HG03045 (cell line): Measurements from ENCODE around the gene BMPER.

Experiments
- ATAC-seq: cut with Tn5 transposase; IDR thresholded peaks from one replicate; pipeline ENCODE4 v1.9.1; 2021; ENCODE audit warnings: mild to moderate bottlenecking, moderate library complexity; ENCODE audit not compliant: unreplicated experiment

BMPER gene

GRCh38 chr7:34059136-34059828, 153.9 kb downstream of the BMPER start:
- ATAC-seq, result no peak

DNA sequence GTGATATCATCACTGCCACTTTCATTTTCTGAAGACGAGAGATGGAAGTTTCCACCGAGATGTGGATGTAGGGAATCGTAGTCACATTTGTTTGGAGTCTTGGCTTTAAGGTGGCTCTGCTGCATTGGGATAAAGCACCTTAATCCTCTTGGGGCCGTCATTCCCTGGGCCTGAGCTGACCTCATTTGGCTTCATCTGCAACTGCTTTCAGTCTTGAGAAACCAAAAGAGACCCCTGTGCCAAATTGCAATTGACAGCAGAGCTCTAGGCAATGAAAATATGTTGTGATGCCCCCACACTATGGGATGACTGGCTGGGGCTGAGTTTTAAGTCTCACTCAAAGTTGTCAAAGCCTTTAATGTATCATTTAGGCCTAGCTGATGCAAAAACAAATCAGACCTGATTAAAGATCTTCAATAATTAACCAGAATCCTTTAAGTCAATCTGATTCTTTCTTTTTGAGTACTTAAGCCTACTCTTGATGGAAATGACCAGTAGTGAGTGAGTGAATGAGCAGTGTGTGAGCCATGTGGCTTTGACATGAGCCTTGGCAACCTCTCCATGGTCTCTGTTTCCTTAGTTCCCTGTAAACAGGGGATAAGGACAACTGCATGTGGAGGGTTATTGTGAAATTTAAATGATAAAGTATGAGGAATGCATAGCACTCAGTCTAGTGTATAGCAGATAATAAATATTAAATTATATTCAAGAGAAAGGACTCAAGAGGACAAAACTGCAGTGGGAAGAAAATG, 155.0 kb downstream of the BMPER start:
- ATAC-seq, result no peak

GRCh38 chr7:34061149-34061548, 155.8 kb downstream of the BMPER start:
- no peak for ATAC-seq

DNA sequence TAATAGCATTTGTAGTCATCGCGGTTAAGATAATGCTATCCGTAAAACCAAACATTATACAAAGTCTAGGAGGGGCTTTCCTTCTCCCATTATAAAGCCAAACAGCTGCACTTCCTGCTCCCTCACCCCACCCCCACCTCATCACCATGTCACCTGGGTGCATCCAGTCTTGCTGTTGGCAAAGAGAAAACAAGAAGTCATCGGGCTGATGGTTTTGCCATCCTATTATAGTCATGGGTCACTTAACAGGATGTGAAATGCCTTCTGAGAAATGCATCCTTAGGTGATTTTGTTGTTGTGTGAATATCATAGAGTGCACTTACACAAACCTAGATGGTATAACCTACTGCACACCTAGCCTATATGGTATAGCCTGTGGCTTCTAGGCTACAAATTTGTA, 157.0 kb downstream of the BMPER start:
- ATAC-seq, result no peak

- ATAC-seq, result no peak
These were observed 157.5 kb downstream of the BMPER start for GRCh38 chr7:34062826-34063225.

- ATAC-seq, result no peak
These were observed 159.3 kb downstream of the BMPER start for GRCh38 chr7:34064519-34065158.

DNA sequence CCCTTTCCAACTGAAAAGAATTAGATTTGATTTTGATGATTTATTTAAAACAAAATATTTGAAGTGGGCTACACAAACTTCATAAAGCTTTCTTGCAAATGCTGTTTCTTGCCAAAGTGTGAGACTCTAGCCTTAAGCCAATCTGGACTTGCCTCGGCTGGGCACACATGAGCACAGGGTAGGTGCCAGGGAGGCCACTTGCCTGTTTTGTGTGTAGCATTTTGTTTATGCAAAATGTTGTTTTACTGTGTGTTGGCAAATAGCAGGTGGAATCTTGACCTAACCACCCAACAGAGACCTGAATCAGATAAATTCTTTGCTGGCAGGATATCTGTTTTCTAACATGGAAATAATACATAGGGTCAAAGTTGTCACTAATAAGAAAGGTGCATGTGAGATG, 161.1 kb downstream of the BMPER start:
- ATAC-seq, result no peak

- no peak for ATAC-seq
These were observed 161.9 kb downstream of the BMPER start for GRCh38 chr7:34067005-34067778.

- ATAC-seq, result no peak
These were observed 164.3 kb downstream of the BMPER start for GRCh38 chr7:34069676-34070075.

- no peak for ATAC-seq
These were observed 165.4 kb downstream of the BMPER start for GRCh38 chr7:34070511-34071323.

GRCh38 chr7:34073676-34074075, 168.3 kb downstream of the BMPER start:
- ATAC-seq, result no peak

DNA sequence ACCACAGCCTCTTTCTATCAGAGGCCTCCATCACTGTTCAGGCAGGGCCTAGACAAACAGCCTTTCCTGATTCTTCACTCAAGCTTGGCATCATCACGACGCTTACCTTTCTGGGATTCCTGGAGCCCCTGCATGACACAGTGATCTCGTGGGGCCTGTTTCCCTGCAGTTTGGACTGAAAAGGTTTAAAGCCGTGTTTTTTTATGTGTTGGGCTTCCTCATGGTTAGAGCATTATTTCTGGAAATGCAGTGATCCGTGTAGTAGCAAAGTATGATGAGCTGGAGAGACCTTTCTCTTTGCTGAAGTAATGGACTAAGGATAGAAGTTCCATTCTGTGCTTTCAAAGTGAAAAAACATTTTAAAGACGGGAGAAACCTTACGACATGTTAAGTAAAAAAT, 169.1 kb downstream of the BMPER start:
- ATAC-seq, result no peak

- no peak for ATAC-seq
These were observed 170.4 kb downstream of the BMPER start for GRCh38 chr7:34075523-34076370.

DNA sequence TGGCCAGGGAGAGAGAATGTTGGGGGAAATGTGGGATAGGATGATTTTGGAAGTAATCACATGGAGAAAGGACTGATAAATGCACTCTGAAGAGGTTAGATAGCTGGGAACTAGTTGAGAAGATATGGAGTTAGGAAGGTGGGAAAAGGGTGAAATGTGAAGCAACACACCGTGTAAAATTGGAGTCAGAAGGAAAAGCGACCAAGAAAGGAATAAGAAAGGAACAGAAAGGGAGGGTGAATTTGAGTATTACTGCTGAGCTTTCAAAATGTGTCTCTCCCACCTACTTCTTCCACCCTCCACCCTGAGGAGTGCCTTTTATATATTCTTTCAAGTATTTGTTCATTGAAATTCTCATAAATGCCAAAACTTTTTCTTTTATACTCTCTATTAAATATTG, 171.8 kb downstream of the BMPER start:
- no peak for ATAC-seq

GRCh38 chr7:34078864-34079263, 173.5 kb downstream of the BMPER start:
- no peak for ATAC-seq

- ATAC-seq, result no peak
These were observed 175.2 kb downstream of the BMPER start for GRCh38 chr7:34080513-34080912.

GRCh38 chr7:34081935-34082334, 176.6 kb downstream of the BMPER start:
- no peak for ATAC-seq

- no peak for ATAC-seq
These were observed 178.1 kb downstream of the BMPER start for GRCh38 chr7:34083440-34083839.

- ATAC-seq, result no peak
These were observed 179.3 kb downstream of the BMPER start for GRCh38 chr7:34084651-34085050.

DNA sequence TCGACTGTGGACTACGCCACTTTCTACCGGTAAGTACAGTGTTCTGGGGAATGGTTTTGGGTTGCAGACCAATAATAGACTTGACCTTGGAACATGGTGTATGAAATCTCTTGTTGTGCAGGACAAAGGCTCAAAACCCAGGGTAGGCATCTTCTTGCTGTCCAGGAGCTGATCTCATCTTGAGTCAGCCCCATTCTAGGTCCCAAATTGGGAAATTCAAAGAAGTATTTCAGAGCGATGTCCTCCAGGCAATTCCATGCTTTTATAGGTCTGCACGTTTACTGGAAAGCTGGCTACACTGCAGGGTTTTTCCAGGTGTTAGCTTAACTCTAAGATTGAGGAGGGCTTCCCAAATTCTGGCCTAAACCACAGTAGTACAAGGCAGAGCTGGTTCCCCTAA, 180.7 kb downstream of the BMPER start:
- ATAC-seq, result no peak
